HCT116 (cell line): ENCODE results near the gene TBC1D4. TPM values are rescaled to one million over a fixed set of nuclear protein-coding genes. Genes with fewer than 3 reads are reported as not detected.

ENCODE experiments used
- total RNA-seq: library from RNA; stranded (reverse); gene quantifications from one replicate; pipeline ENCODE4 v1.2.1, GENCODE V29; 2021; ENCODE audit not compliant: unreplicated experiment

TBC1D4 gene
- total RNA-seq, 1 experiment from 2014 or later = 24.6 TPM

Other genes with a start within 250 kb of the TBC1D4 start
- 108 TPM for gene COMMD6, start 55.7 kb upstream of the TBC1D4 start, total RNA-seq
- 32.4 TPM for gene UCHL3, start 67.6 kb upstream of the TBC1D4 start, total RNA-seq
- 8.1 TPM for gene LMO7, start 154.2 kb upstream of the TBC1D4 start, total RNA-seq